ENCODE results near the gene IL25.

Gene IL25

DNA sequence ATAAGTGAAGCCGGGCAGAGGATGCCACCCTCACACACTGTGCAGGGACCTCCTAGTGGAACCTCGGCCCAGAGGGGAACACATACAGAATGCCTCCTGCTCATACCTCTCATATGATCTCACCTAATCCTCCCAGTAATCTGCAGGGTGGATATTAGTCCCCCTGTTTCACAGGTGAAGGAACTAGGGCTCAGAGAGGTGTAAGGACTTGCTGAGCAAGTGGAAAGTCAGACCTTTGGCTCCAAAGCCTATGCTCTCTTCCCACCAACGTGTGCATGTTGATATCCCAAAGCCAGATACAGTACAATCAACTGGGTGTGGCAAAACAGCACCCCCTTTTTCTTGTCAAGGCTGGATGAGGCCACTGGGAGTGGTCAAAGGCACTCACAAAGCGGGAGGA, 31.3 kb downstream of the IL25 start:
- H2BK5ac ChIP-seq (ENCODE audit: low read length): no peak overlapping the region
- no peak overlapping the region for H3K9ac ChIP-seq (ENCODE audit: low read depth, low read length, poor library complexity)
- H3K79me1 ChIP-seq (ENCODE audit: low read depth, low read length): peaks cover 2% of the 10 kb centered on the region
- no peaks in the 10 kb centered on the region for H3K9me3 ChIP-seq (replicated peaks in 1 of 2; ENCODE audit: control insufficient read depth in 2 of 2, insufficient read depth in 1 of 2, low read depth in 1 of 2, low read length in 2 of 2)
- H4K91ac ChIP-seq (ENCODE audit: low read depth, low read length, poor library complexity): no peak overlapping the region
- no peak overlapping the region for H3K4ac ChIP-seq (ENCODE audit: low read length)
- H4K8ac ChIP-seq (ENCODE audit: low read depth, low read length): no peak overlapping the region
- H2BK15ac ChIP-seq (ENCODE audit: low read length): peak overlapping the region; percentile 12
- no peak overlapping the region for H3K18ac ChIP-seq (ENCODE audit: low read length)
- no peak overlapping the region for H2BK12ac ChIP-seq (ENCODE audit: low read length)
- no peak overlapping the region for H3K4me3 ChIP-seq (ENCODE audit: low read length in 2 of 2)
- H3K27ac ChIP-seq (replicated peaks; ENCODE audit: low read length): no peak overlapping the region
- H3K27me3 ChIP-seq (ENCODE audit: control insufficient read depth in 3 of 3, insufficient read depth in 3 of 3, low read depth in 1 of 3, low read length in 3 of 3): peaks cover 0 to 61% (median 0%) of the 10 kb centered on the region in 3 experiments
- no CpG with 5 or more reads among the region's 4 CpGs for WGBS, 2 donors (ENCODE audit: extremely low coverage in 2 of 2, insufficient read length in 2 of 2, insufficient replicate concordance in 1 of 2)
- H2AFZ ChIP-seq (ENCODE audit: low read length): no peak overlapping the region
- no peak overlapping the region for H2BK120ac ChIP-seq (ENCODE audit: low read depth, low read length)
- no peak overlapping the region for H2AK5ac ChIP-seq (ENCODE audit: low read depth, low read length)
- no peaks in the 10 kb centered on the region for H3K36me3 ChIP-seq (replicated peaks in 1 of 2; ENCODE audit: control insufficient read depth in 2 of 2, insufficient read depth in 2 of 2, low read length in 2 of 2)
- H3K23ac ChIP-seq (ENCODE audit: low read depth, low read length, poor library complexity): peak overlapping the region; percentile 25
- no peak for DNase-seq (ENCODE audit: low spot score)
- H3K14ac ChIP-seq (ENCODE audit: low read length): no peak overlapping the region
- peaks cover 0 to 3% of the 10 kb centered on the region in 2 donors for H3K4me1 ChIP-seq (ENCODE audit: control insufficient read depth in 2 of 2, insufficient read depth in 1 of 2, low read depth in 1 of 2, low read length in 2 of 2)
- no peak overlapping the region for H3K4me2 ChIP-seq (ENCODE audit: insufficient read depth, low read length, poor library complexity, severe bottlenecking)

DNA sequence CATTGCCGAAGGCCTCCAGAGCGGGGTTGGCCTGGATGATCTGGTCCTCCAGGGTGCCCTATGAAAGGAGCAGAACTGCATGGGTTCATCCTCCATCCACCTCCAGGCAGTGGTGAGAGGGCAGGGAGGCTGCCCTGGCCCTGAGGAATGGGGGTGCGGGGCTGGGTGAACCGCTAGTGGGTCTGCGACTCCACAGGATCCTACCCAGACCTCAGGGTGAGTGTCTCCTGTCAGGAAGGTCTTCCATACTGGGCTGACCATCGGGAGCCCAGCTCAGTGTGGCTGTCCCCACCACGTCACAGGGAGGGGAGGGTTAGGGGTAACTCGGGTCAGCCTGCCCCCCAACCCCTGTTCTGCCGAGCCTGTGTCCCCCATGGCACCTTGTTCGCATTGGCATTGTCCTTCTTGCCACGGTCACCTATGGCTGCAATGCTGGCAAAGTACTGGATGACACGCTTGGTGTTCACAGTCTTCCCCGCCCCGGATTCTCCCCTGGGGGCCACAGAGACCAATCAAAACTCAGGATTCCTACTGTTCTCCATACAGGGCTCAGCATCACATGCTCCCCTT, 31.8 kb downstream of the IL25 start:
- H3K27ac ChIP-seq (replicated peaks; ENCODE audit: low read length): no peak overlapping the region
- WGBS, 2 donors (ENCODE audit: extremely low coverage in 2 of 2, insufficient read length in 2 of 2, insufficient replicate concordance in 1 of 2): no CpG with 5 or more reads among the region's 14 CpGs
- H2BK15ac ChIP-seq (ENCODE audit: low read length): peak overlapping the region; percentile 49
- no peak overlapping the region for H2BK120ac ChIP-seq (ENCODE audit: low read depth, low read length)
- no peaks in the 10 kb centered on the region for H3K36me3 ChIP-seq (replicated peaks in 1 of 2; ENCODE audit: control insufficient read depth in 2 of 2, insufficient read depth in 2 of 2, low read length in 2 of 2)
- H3K18ac ChIP-seq (ENCODE audit: low read length): peak overlapping the region; percentile 51
- no peak overlapping the region for H2BK12ac ChIP-seq (ENCODE audit: low read length)
- no peak overlapping the region for H3K23ac ChIP-seq (ENCODE audit: low read depth, low read length, poor library complexity)
- H3K14ac ChIP-seq (ENCODE audit: low read length): no peak overlapping the region
- DNase-seq (ENCODE audit: low spot score): no peak
- H2AK5ac ChIP-seq (ENCODE audit: low read depth, low read length): no peak overlapping the region
- H3K9ac ChIP-seq (ENCODE audit: low read depth, low read length, poor library complexity): peak overlapping the region; percentile 56
- H4K8ac ChIP-seq (ENCODE audit: low read depth, low read length): no peak overlapping the region
- H4K91ac ChIP-seq (ENCODE audit: low read depth, low read length, poor library complexity): no peak overlapping the region
- H3K4me3 ChIP-seq (ENCODE audit: low read length in 2 of 2): no peak overlapping the region
- H3K4me2 ChIP-seq (ENCODE audit: insufficient read depth, low read length, poor library complexity, severe bottlenecking): no peak overlapping the region
- H3K4me1 ChIP-seq (ENCODE audit: control insufficient read depth in 2 of 2, insufficient read depth in 1 of 2, low read depth in 1 of 2, low read length in 2 of 2): peaks cover 0 to 2% of the 10 kb centered on the region in 2 donors
- no peaks in the 10 kb centered on the region for H3K9me3 ChIP-seq (replicated peaks in 1 of 2; ENCODE audit: control insufficient read depth in 2 of 2, insufficient read depth in 1 of 2, low read depth in 1 of 2, low read length in 2 of 2)
- H2BK5ac ChIP-seq (ENCODE audit: low read length): no peak overlapping the region
- peak overlapping the region; percentile 44 for H3K4ac ChIP-seq (ENCODE audit: low read length)
- peaks cover 2% of the 10 kb centered on the region for H3K79me1 ChIP-seq (ENCODE audit: low read depth, low read length)
- peaks cover 0 to 65% (median 0%) of the 10 kb centered on the region in 3 experiments for H3K27me3 ChIP-seq (ENCODE audit: control insufficient read depth in 3 of 3, insufficient read depth in 3 of 3, low read depth in 1 of 3, low read length in 3 of 3)
- H2AFZ ChIP-seq (ENCODE audit: low read length): no peak overlapping the region

DNA sequence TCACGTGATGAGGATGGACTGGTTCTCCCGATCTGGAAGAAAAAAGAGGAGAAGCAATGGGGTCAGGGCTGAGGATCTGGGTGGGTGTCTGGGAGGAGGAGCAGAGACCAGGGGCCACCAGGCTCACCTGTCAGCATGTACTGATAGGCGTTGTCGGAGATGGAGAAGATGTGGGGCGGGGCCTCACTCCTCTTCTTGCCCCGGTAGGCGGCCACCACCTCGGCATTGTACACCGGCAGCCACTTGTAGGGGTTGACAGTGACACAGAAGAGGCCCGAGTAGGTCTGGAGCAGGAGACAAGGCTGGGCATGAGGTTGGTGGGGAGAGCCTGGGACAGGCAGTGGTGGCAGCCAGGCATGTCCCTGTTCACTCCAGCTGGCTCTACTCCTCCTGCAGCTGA, 32.5 kb downstream of the IL25 start:
- Histone ChIP-seq H4K91ac (ENCODE audit: low read depth, low read length, poor library complexity) (no peak overlapping the region), H3K4me1 (ENCODE audit: control insufficient read depth in 2 of 2, insufficient read depth in 1 of 2, low read depth in 1 of 2, low read length in 2 of 2) (peaks cover 0 to 3% of the 10 kb centered on the region in 2 donors), H2BK5ac (ENCODE audit: low read length) (no peak overlapping the region), H3K4ac (ENCODE audit: low read length) (peak overlapping the region; percentile 4), H2AK5ac (ENCODE audit: low read depth, low read length) (peak overlapping the region; percentile 74), H3K14ac (ENCODE audit: low read length) (no peak overlapping the region), H3K27me3 (ENCODE audit: control insufficient read depth in 3 of 3, insufficient read depth in 3 of 3, low read depth in 1 of 3, low read length in 3 of 3) (peaks cover 0 to 68% (median 0%) of the 10 kb centered on the region in 3 experiments), H3K79me1 (ENCODE audit: low read depth, low read length) (peaks cover 2% of the 10 kb centered on the region), H3K4me3 (ENCODE audit: low read length in 2 of 2) (no peak overlapping the region), H3K23ac (ENCODE audit: low read depth, low read length, poor library complexity) (peak overlapping the region; percentile 25), H2AFZ (ENCODE audit: low read length) (no peak overlapping the region), H3K36me3 (replicated peaks in 1 of 2; ENCODE audit: control insufficient read depth in 2 of 2, insufficient read depth in 2 of 2, low read length in 2 of 2) (no peaks in the 10 kb centered on the region), H2BK12ac (ENCODE audit: low read length) (no peak overlapping the region), H4K8ac (ENCODE audit: low read depth, low read length) (no peak overlapping the region), H2BK120ac (ENCODE audit: low read depth, low read length) (peak overlapping the region; percentile 5), H3K9me3 (replicated peaks in 1 of 2; ENCODE audit: control insufficient read depth in 2 of 2, insufficient read depth in 1 of 2, low read depth in 1 of 2, low read length in 2 of 2) (no peaks in the 10 kb centered on the region), H3K9ac (ENCODE audit: low read depth, low read length, poor library complexity) (no peak overlapping the region), H3K4me2 (ENCODE audit: insufficient read depth, low read length, poor library complexity, severe bottlenecking) (peak overlapping the region; percentile 2), H3K27ac (replicated peaks; ENCODE audit: low read length) (no peak overlapping the region), H3K18ac (ENCODE audit: low read length) (peak overlapping the region; percentile 51), H2BK15ac (ENCODE audit: low read length) (peak overlapping the region; percentile 91)
- WGBS, 2 donors (ENCODE audit: extremely low coverage in 2 of 2, insufficient read length in 2 of 2, insufficient replicate concordance in 1 of 2): no CpG with 5 or more reads among the region's 10 CpGs
- DNase-seq (ENCODE audit: low spot score): no peak

- no CpG with 5 or more reads among the region's 13 CpGs for WGBS, 2 donors (ENCODE audit: extremely low coverage in 2 of 2, insufficient read length in 2 of 2, insufficient replicate concordance in 1 of 2)
- Histone ChIP-seq H2BK12ac (ENCODE audit: low read length) (no peak overlapping the region), H3K27me3 (ENCODE audit: control insufficient read depth in 3 of 3, insufficient read depth in 3 of 3, low read depth in 1 of 3, low read length in 3 of 3) (peaks cover 0 to 71% (median 0%) of the 10 kb centered on the region in 3 experiments), H3K4me2 (ENCODE audit: insufficient read depth, low read length, poor library complexity, severe bottlenecking) (no peak overlapping the region), H3K18ac (ENCODE audit: low read length) (peak overlapping the region; percentile 36), H2AK5ac (ENCODE audit: low read depth, low read length) (peak overlapping the region; percentile 74), H2AFZ (ENCODE audit: low read length) (no peak overlapping the region), H3K27ac (replicated peaks; ENCODE audit: low read length) (no peak overlapping the region), H2BK5ac (ENCODE audit: low read length) (no peak overlapping the region), H3K79me1 (ENCODE audit: low read depth, low read length) (peaks cover 2% of the 10 kb centered on the region), H3K4me3 (ENCODE audit: low read length in 2 of 2) (no peak overlapping the region), H3K14ac (ENCODE audit: low read length) (no peak overlapping the region), H3K23ac (ENCODE audit: low read depth, low read length, poor library complexity) (peak overlapping the region; percentile 34), H3K36me3 (replicated peaks in 1 of 2; ENCODE audit: control insufficient read depth in 2 of 2, insufficient read depth in 2 of 2, low read length in 2 of 2) (no peaks in the 10 kb centered on the region), H3K9me3 (replicated peaks in 1 of 2; ENCODE audit: control insufficient read depth in 2 of 2, insufficient read depth in 1 of 2, low read depth in 1 of 2, low read length in 2 of 2) (no peaks in the 10 kb centered on the region), H3K4me1 (ENCODE audit: control insufficient read depth in 2 of 2, insufficient read depth in 1 of 2, low read depth in 1 of 2, low read length in 2 of 2) (peaks cover 0 to 5% of the 10 kb centered on the region in 2 donors), H2BK15ac (ENCODE audit: low read length) (peak overlapping the region; percentile 91), H2BK120ac (ENCODE audit: low read depth, low read length) (peak overlapping the region; percentile 5), H4K91ac (ENCODE audit: low read depth, low read length, poor library complexity) (no peak overlapping the region), H4K8ac (ENCODE audit: low read depth, low read length) (no peak overlapping the region), H3K4ac (ENCODE audit: low read length) (no peak overlapping the region), H3K9ac (ENCODE audit: low read depth, low read length, poor library complexity) (no peak overlapping the region)
- DNase-seq (ENCODE audit: low spot score): no peak
Measured at GRCh38 chr14:23405516-23406025, 33.0 kb downstream of the IL25 start.
